IMR-90 (cell line): ENCODE data around the gene IL23R. TPM values are rescaled to one million over a fixed set of nuclear protein-coding genes. Genes with fewer than 3 reads are reported as not detected.
A peak's percentile ranks its signal among the peaks of the same experiment; 100 is the strongest.

ENCODE experiments used
- ATAC-seq: fragments of 200-7000 bp; cut with Tn5 transposase; 2 replicates; pipeline ENCODE4 v1.9.1; 2020; ENCODE audit warnings: low read depth, mild to moderate bottlenecking, moderate library complexity
- BruUV-seq: library from RNA; stranded (reverse); fragments of 400-500 nt; replicated peaks from 2 replicates; lab custom pipeline; 2021; lab: Mats Ljungman, UMichigan
- CTCF ChIA-PET: fragments of 300-600 bp; formaldehyde crosslinking; extraction: SDS; loops from one replicate; lab custom pipeline; 2021; ENCODE audit warnings: antibody characterized with exemption; lab: Yijun Ruan, JAX
- POLR2A ChIA-PET: fragments of 300-600 bp; sonication (Branson Sonifier 250); formaldehyde crosslinking; loops from one replicate; lab custom pipeline; 2022; ENCODE audit warnings: antibody characterized with exemption; ENCODE audit not compliant: unreplicated experiment; lab: Charles Lee
- DNase-seq: peaks from one replicate; pipeline ENCODE4 v3.0.0; 2013
- H2AFZ ChIP-seq: replicated peaks from 2 replicates; pipeline ENCODE3; 2013; ENCODE audit warnings: low read length, mild to moderate bottlenecking; ENCODE audit not compliant: poor library complexity
- H2AK5ac ChIP-seq: 2 replicates; pipeline ENCODE4 v1.6.1; 2013; ENCODE audit warnings: low read depth, low read length, inconsistent platforms
- H2AK9ac ChIP-seq: replicated peaks from 2 replicates; pipeline ENCODE3; 2013; ENCODE audit warnings: mild to moderate bottlenecking, low read depth, low read length, moderate library complexity; ENCODE audit not compliant: poor library complexity
- H2BK120ac ChIP-seq: 2 replicates; pipeline ENCODE4 v1.6.1; 2013; ENCODE audit warnings: low read depth, low read length, inconsistent platforms
- H2BK15ac ChIP-seq: 3 replicates; pipeline ENCODE4 v1.6.1; 2013; ENCODE audit warnings: low read depth, low read length, inconsistent platforms
- H2BK20ac ChIP-seq: 2 replicates; pipeline ENCODE4 v1.6.1; 2013; ENCODE audit warnings: low read depth, mild to moderate bottlenecking, inconsistent platforms, low read length, moderate library complexity
- H2BK5ac ChIP-seq: 2 replicates; pipeline ENCODE4 v1.6.1; 2013; ENCODE audit warnings: mild to moderate bottlenecking, low read depth, low read length, inconsistent platforms; ENCODE audit not compliant: poor library complexity, severe bottlenecking
- H3K14ac ChIP-seq: replicated peaks from 2 replicates; pipeline ENCODE4 v1.6.1; 2013; ENCODE audit warnings: low read depth, low read length, inconsistent platforms
- H3K18ac ChIP-seq: 2 replicates; pipeline ENCODE4 v1.6.1; 2013; ENCODE audit warnings: low read depth, low read length, control low read depth
- H3K23ac ChIP-seq: 2 replicates; pipeline ENCODE4 v1.6.1; 2013; ENCODE audit warnings: low read depth, low read length, inconsistent platforms
- H3K27ac ChIP-seq: 2 replicates; pipeline ENCODE4 v1.5.1; 2013; ENCODE audit warnings: mild to moderate bottlenecking, control low read depth, low read length; ENCODE audit not compliant: insufficient read depth
- H3K27me3 ChIP-seq: 2 replicates; pipeline ENCODE4 v1.6.1; 2013; ENCODE audit warnings: low read length; ENCODE audit not compliant: control insufficient read depth, insufficient read depth
- H3K36me3 ChIP-seq: 2 replicates; pipeline ENCODE4 v1.6.1; 2013; ENCODE audit warnings: low read length, mixed read lengths; ENCODE audit not compliant: control insufficient read depth, insufficient read depth
- H3K4ac ChIP-seq: 2 replicates; pipeline ENCODE4 v1.6.1; 2013; ENCODE audit warnings: low read depth, low read length, inconsistent platforms
- H3K4me1 ChIP-seq: 2 replicates; pipeline ENCODE4 v1.6.1; 2013; ENCODE audit warnings: low read length, mixed read lengths; ENCODE audit not compliant: control insufficient read depth, insufficient read depth
- H3K4me2 ChIP-seq: 2 replicates; pipeline ENCODE4 v1.6.1; 2013; ENCODE audit warnings: low read depth, mild to moderate bottlenecking, control low read depth, low read length, moderate library complexity
- H3K4me3 ChIP-seq: 2 replicates; pipeline ENCODE4 v1.5.1; 2013; ENCODE audit warnings: low read depth, mild to moderate bottlenecking, control low read depth, low read length, moderate library complexity; ENCODE audit not compliant: insufficient read depth
- H3K56ac ChIP-seq: 2 replicates; pipeline ENCODE4 v1.6.1; 2013; ENCODE audit warnings: low read length, inconsistent platforms; ENCODE audit not compliant: insufficient read depth; ENCODE audit errors: extremely low read depth
- H3K79me1 ChIP-seq, 2 experiments: 2 replicates each; pipeline ENCODE4 v1.6.1; 2013; ENCODE audit warnings: low read length in 2 of 2, inconsistent platforms in 1 of 2, low read depth in 1 of 2
- H3K9ac ChIP-seq: 2 replicates; pipeline ENCODE4 v1.6.1; 2013; ENCODE audit warnings: low read depth, low read length, control low read depth
- H3K9me1 ChIP-seq: 2 replicates; pipeline ENCODE4 v1.6.1; 2013; ENCODE audit warnings: low read length, inconsistent platforms; ENCODE audit not compliant: insufficient read depth
- H3K9me3 ChIP-seq: 2 replicates; pipeline ENCODE4 v1.6.1; 2013; ENCODE audit warnings: low read length; ENCODE audit not compliant: control insufficient read depth, insufficient read depth
- H4K20me1 ChIP-seq: 2 replicates; pipeline ENCODE4 v1.6.1; 2013; ENCODE audit warnings: low read length, inconsistent platforms; ENCODE audit not compliant: insufficient read depth
- H4K5ac ChIP-seq: 2 replicates; pipeline ENCODE4 v1.6.1; 2013; ENCODE audit warnings: mild to moderate bottlenecking, low read depth, low read length, control low read depth
- H4K8ac ChIP-seq, 2 experiments: 2 replicates each; pipeline ENCODE4 v1.6.1; 2013; ENCODE audit warnings: low read depth in 2 of 2, low read length in 2 of 2, control low read depth in 1 of 2, inconsistent platforms in 1 of 2
- H4K91ac ChIP-seq: 2 replicates; pipeline ENCODE4 v1.6.1; 2013; ENCODE audit warnings: low read depth, low read length, inconsistent platforms; ENCODE audit not compliant: insufficient read depth
- BHLHE40 ChIP-seq: fragments of 150-350 bp; IDR thresholded peaks from 2 replicates; pipeline ENCODE4 v1.6.1; 2016; ENCODE audit warnings: mild to moderate bottlenecking, low read depth, low read length
- FOS ChIP-seq: fragments of 150-350 bp; IDR thresholded peaks from 2 replicates; pipeline ENCODE4 v1.6.1; 2016; ENCODE audit warnings: low read depth, low read length
- MAFK ChIP-seq: IDR thresholded peaks from 2 replicates; pipeline ENCODE4 v1.6.1; 2012; ENCODE audit warnings: low read depth, low read length, improper control_type of control experiment
- MAZ ChIP-seq: IDR thresholded peaks from 2 replicates; pipeline ENCODE4 v1.6.1; 2012; ENCODE audit warnings: low read depth, mild to moderate bottlenecking, low read length, improper control_type of control experiment, moderate library complexity, borderline replicate concordance
- MXI1 ChIP-seq: IDR thresholded peaks from 2 replicates; pipeline ENCODE4 v1.6.1; 2012; ENCODE audit warnings: low read depth, mild to moderate bottlenecking, low read length, moderate library complexity, borderline replicate concordance
- NFE2L2 ChIP-seq: fragments of 150-350 bp; IDR thresholded peaks from 2 replicates; pipeline ENCODE4 v1.6.1; 2016; ENCODE audit warnings: low read depth, mild to moderate bottlenecking, low read length
- POLR2A ChIP-seq: IDR thresholded peaks from 2 replicates; pipeline ENCODE4 v1.6.1; 2012; ENCODE audit warnings: mild to moderate bottlenecking, low read depth, low read length
- RAD21 ChIP-seq: IDR thresholded peaks from 2 replicates; pipeline ENCODE4 v1.6.1; 2012; ENCODE audit warnings: low read length, improper control_type of control experiment
- RCOR1 ChIP-seq: IDR thresholded peaks from 2 replicates; pipeline ENCODE4 v1.6.1; 2012; ENCODE audit warnings: mild to moderate bottlenecking, low read length, improper control_type of control experiment; ENCODE audit not compliant: insufficient replicate concordance
- RFX5 ChIP-seq: IDR thresholded peaks from 2 replicates; pipeline ENCODE4 v1.8.0; 2012; ENCODE audit warnings: low read depth, mild to moderate bottlenecking, low read length, moderate library complexity
- SMC3 ChIP-seq: fragments of 150-350 bp; IDR thresholded peaks from 2 replicates; pipeline ENCODE4 v1.6.1; 2016; ENCODE audit warnings: low read depth, mild to moderate bottlenecking, antibody characterized with exemption, low read length, moderate library complexity
- WGBS, 2 experiments: methylation state at CpG; one replicate each; pipeline versions ENCODE4 v1.1.5 to v1.1.7; 2013; ENCODE audit warnings: missing lambda C conversion rate in 2 of 2; ENCODE audit not compliant: insufficient read length in 1 of 2; ENCODE audit errors: extremely low coverage in 2 of 2; 5-methylcytosine and 5-hydroxymethylcytosine counted together
- dilution Hi-C: fragments of 300-500 bp; cut with HindIII; formaldehyde crosslinking; loops from one replicate; pipeline ENCODE4 v1.14.3; 2018; ENCODE audit warnings: low sequenced_read_pairs; ENCODE audit not compliant: unreplicated experiment
- in situ Hi-C: fragments of 300-500 bp; cut with MboI; formaldehyde crosslinking; loops from 3 replicates; pipeline ENCODE4 v1.14.3; 2019; ENCODE audit warnings: low sequenced_read_pairs, inconsistent platforms, mixed read lengths
- intact Hi-C: fragments of 100-400 bp; cut with micrococcal nuclease; formaldehyde crosslinking; loops from 2 replicates; pipeline ENCODE4 v1.10.0; 2022
- polyA plus RNA-seq, 3 experiments: library from polyadenylated mRNA; depleted of rRNA; stranded (reverse); fragments of >200 nt; gene quantifications; 2 replicates each; pipeline ENCODE4 v1.2.3, GENCODE V29; 2012; ENCODE audit warnings: low replicate concordance in 1 of 3
- total RNA-seq: library from RNA; depleted of rRNA; stranded (reverse); fragments of >200 nt; gene quantifications from 2 replicates; pipeline ENCODE4 v1.2.3, GENCODE V29; 2012
- TF ChIP-seq, protein P1 (sequence below): fragments of 150-350 bp; IDR thresholded peaks from 2 replicates; pipeline ENCODE4 v1.6.1; 2017; ENCODE audit warnings: mild to moderate bottlenecking, antibody characterized with exemption, low read length, low read depth
- TF ChIP-seq, protein P2 (sequence below): conservative IDR thresholded peaks from 2 replicates; pipeline ENCODE4 v1.5.1; 2012; ENCODE audit warnings: mild to moderate bottlenecking, low read depth, low read length, improper control_type of control experiment
- TF ChIP-seq, protein P3 (sequence below): fragments of 150-350 bp; IDR thresholded peaks from 2 replicates; pipeline ENCODE4 v1.6.1; 2016; ENCODE audit warnings: low read depth, mild to moderate bottlenecking, low read length, moderate library complexity, borderline replicate concordance

The IL23R gene
- total and polyA plus RNA-seq, 2 of the 4 experiments (the other 2 are of a cell fraction): not detected

DNA sequence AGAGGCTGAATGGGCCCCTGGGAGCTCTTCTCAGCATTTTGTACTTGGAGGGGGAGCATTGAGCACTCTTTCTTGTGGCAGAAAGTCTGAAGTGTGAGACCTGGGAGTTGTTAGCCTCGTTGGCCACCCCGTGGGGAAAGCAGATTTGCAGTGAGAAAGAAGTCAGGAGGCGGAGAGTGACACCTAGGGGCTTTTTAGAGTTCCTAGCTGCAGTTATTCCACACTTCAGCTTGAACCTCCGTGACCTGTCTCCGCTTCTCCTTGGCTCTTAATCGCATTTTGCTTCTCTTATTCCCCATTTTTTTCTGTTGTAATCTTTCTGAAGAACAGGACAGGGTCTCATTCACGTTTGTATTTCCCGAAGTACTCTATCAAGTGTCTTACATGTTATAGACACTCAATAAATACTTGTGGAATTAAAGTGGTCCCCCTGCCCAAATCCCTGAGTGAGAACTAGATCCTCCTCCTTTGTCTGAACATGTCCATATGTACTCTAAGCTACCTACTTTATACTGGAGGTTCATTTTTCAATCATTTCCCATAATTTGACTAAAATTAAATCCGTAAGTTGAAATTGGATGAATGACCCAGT, 17.0 kb upstream of the IL23R start:
- Histone ChIP-seq H3K36me3 (no peaks in the 10 kb centered on the region), H2AFZ (peak overlapping the region; percentile 86), H3K9me3 (no peaks in the 10 kb centered on the region), H2AK5ac (no peak overlapping the region), H3K27me3 (no peaks in the 10 kb centered on the region; the same call in 1 of the 2 replicates), H3K4me2 (no peak overlapping the region), H3K18ac (no peak overlapping the region), H3K14ac (peak overlapping the region; percentile 62), H4K91ac (no peak overlapping the region), H2BK120ac (no peak overlapping the region; the same call in 1 of the 2 replicates), H3K4ac (peak overlapping the region; percentile 76; the same call in 1 of the 2 replicates), H3K23ac (no peak overlapping the region), H4K5ac (no peak overlapping the region), H3K9ac (no peak overlapping the region), H2BK15ac (0 out of 3 replicates have a peak overlapping the region, but pooled peaks have one; percentile 12), H2AK9ac (peak overlapping the region; percentile 48), H3K4me1 (no peaks in the 10 kb centered on the region), H2BK5ac (no peak overlapping the region), H3K27ac (no peak overlapping the region), H2BK20ac (0 out of 2 replicates have a peak overlapping the region, but pooled peaks have one; percentile 33), H3K79me1 (no peaks in the 10 kb centered on the region), H3K56ac (no peak overlapping the region), H3K4me3 (no peak overlapping the region), H4K8ac (peak overlapping the region in 1 of 2 experiments; percentile 10; a peak in 1 of 4 replicates), H3K9me1 (no peaks in the 10 kb centered on the region), H4K20me1 (no peaks in the 10 kb centered on the region)
- in situ Hi-C loops (loop anchor here (5.0 kb wide), 2 partner anchors 152 to 387 kb away; no protein-coding TSS in a partner anchor), intact Hi-C loops (loop anchor here (1.0 to 5.0 kb wide), 5 partner anchors 63 to 384 kb away; no protein-coding TSS in a partner anchor), dilution Hi-C loops (no loop called here)
- 26% methylated on average over 3 of the region's 9 CpGs; no CpG with 5 or more reads in 1 of the 2 experiments for WGBS, 2 experiments
- BruUV-seq: no TSS peak
- ChIA-PET CTCF (interaction anchor here (0.5 to 3.5 kb wide), 33 partner anchors 10 to 561 kb away, joined by 3 to 62 read pairs (median 4); partner anchors contain the start of genes DNAI4, MIER1 and SLC35D1), POLR2A (no interaction called here)
- ATAC-seq (peak; percentile 98), DNase-seq (peak; percentile 82)
- TF ChIP-seq FOS (no peak), RFX5 (no peak), POLR2A (0 out of 2 replicates have a peak, but pooled peaks have one; percentile 29), BHLHE40 (no peak), MAFK (no peak), RCOR1 (no peak), MAZ (no peak), SMC3 (peak; percentile 96), NFE2L2 (no peak), MXI1 (no peak), RAD21 (peak; percentile 97)
- TF ChIP-seq, protein P1, sequence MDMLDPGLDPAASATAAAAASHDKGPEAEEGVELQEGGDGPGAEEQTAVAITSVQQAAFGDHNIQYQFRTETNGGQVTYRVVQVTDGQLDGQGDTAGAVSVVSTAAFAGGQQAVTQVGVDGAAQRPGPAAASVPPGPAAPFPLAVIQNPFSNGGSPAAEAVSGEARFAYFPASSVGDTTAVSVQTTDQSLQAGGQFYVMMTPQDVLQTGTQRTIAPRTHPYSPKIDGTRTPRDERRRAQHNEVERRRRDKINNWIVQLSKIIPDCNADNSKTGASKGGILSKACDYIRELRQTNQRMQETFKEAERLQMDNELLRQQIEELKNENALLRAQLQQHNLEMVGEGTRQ: no peak
- TF ChIP-seq, protein P2, sequence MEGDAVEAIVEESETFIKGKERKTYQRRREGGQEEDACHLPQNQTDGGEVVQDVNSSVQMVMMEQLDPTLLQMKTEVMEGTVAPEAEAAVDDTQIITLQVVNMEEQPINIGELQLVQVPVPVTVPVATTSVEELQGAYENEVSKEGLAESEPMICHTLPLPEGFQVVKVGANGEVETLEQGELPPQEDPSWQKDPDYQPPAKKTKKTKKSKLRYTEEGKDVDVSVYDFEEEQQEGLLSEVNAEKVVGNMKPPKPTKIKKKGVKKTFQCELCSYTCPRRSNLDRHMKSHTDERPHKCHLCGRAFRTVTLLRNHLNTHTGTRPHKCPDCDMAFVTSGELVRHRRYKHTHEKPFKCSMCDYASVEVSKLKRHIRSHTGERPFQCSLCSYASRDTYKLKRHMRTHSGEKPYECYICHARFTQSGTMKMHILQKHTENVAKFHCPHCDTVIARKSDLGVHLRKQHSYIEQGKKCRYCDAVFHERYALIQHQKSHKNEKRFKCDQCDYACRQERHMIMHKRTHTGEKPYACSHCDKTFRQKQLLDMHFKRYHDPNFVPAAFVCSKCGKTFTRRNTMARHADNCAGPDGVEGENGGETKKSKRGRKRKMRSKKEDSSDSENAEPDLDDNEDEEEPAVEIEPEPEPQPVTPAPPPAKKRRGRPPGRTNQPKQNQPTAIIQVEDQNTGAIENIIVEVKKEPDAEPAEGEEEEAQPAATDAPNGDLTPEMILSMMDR: peak; percentile 99
- TF ChIP-seq, protein P3, sequence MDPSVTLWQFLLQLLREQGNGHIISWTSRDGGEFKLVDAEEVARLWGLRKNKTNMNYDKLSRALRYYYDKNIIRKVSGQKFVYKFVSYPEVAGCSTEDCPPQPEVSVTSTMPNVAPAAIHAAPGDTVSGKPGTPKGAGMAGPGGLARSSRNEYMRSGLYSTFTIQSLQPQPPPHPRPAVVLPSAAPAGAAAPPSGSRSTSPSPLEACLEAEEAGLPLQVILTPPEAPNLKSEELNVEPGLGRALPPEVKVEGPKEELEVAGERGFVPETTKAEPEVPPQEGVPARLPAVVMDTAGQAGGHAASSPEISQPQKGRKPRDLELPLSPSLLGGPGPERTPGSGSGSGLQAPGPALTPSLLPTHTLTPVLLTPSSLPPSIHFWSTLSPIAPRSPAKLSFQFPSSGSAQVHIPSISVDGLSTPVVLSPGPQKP: no peak
